Endodermal cell (in vitro differentiated cells): ENCODE measurements around the gene SETD1B. TPM values are rescaled to one million over a fixed set of nuclear protein-coding genes. Genes with fewer than 3 reads are reported as not detected.

Experiments
- DNase-seq: peaks from one replicate; pipeline ENCODE4 v3.0.0-alpha.2; 2017
- H3K27ac ChIP-seq: 2 replicates; pipeline ENCODE4 v1.5.1; 2013; ENCODE audit warnings: mild to moderate bottlenecking, low read depth, low read length, moderate library complexity
- H3K27me3 ChIP-seq: 2 replicates; pipeline ENCODE4 v1.6.1; 2013; ENCODE audit warnings: mild to moderate bottlenecking, low read length, moderate library complexity; ENCODE audit not compliant: insufficient read depth, control insufficient read depth, poor library complexity, severe bottlenecking
- H3K36me3 ChIP-seq: 2 replicates; pipeline ENCODE4 v1.7.0; 2013; ENCODE audit warnings: mild to moderate bottlenecking, low read length, moderate library complexity; ENCODE audit not compliant: control insufficient read depth, insufficient read depth
- H3K4me1 ChIP-seq: one replicate; pipeline ENCODE4 v1.7.0; 2013; ENCODE audit warnings: low read length; ENCODE audit not compliant: control insufficient read depth, insufficient read depth
- H3K4me3 ChIP-seq: 2 replicates; pipeline ENCODE4 v1.5.1; 2013; ENCODE audit warnings: mild to moderate bottlenecking, low read length, moderate library complexity
- H3K9ac ChIP-seq: 2 replicates; pipeline ENCODE4 v1.6.1; 2013; ENCODE audit warnings: mild to moderate bottlenecking, low read length, moderate library complexity; ENCODE audit not compliant: poor library complexity, severe bottlenecking; ENCODE audit errors: extremely low read depth
- H3K9me3 ChIP-seq: 2 replicates; pipeline ENCODE4 v1.6.1; 2013; ENCODE audit warnings: mild to moderate bottlenecking, low read length, moderate library complexity; ENCODE audit not compliant: control insufficient read depth
- H3K27ac Mint-ChIP-seq: 2 replicates; pipeline ENCODE4 v1.8.0; 2020; ENCODE audit warnings: mixed read lengths
- H3K27me3 Mint-ChIP-seq: 2 replicates; pipeline ENCODE4 v1.8.0; 2021; ENCODE audit warnings: mild to moderate bottlenecking, mixed read lengths; ENCODE audit not compliant: insufficient read depth
- H3K36me3 Mint-ChIP-seq: 2 replicates; pipeline ENCODE4 v1.8.0; 2020; ENCODE audit warnings: low read depth, mixed read lengths
- H3K4me1 Mint-ChIP-seq: 2 replicates; pipeline ENCODE4 v1.8.0; 2020; ENCODE audit warnings: mixed read lengths
- H3K4me3 Mint-ChIP-seq: 2 replicates; pipeline ENCODE4 v1.8.0; 2020; ENCODE audit warnings: mild to moderate bottlenecking, moderate library complexity, mixed read lengths
- H3K9me3 Mint-ChIP-seq: 2 replicates; pipeline ENCODE4 v1.8.0; 2020; ENCODE audit warnings: mild to moderate bottlenecking, mixed read lengths
- WGBS, 2 experiments: methylation state at CpG; one replicate each; pipeline versions ENCODE4 v1.1.5 to v1.1.7; 2013; ENCODE audit warnings: missing lambda C conversion rate in 2 of 2, mixed read lengths in 1 of 2; ENCODE audit not compliant: insufficient coverage in 1 of 2, insufficient read length in 1 of 2; 5-methylcytosine and 5-hydroxymethylcytosine counted together
- total RNA-seq, 2 donors: library from RNA; stranded (reverse); fragmentation: NEBNext Ultra II Directional in 1 of 2; extraction: Animal tissue kit (Norgen Biotek cat#: 25700) in 1 of 2; gene quantifications; 2 replicates in 1 of 2; 3 replicates in 1 of 2; pipeline ENCODE4 v1.2.1, GENCODE V29; 2021
- TF ChIP-seq, protein P1 (sequence below): fragments of 200-600 bp; sonication (generic); conservative IDR thresholded peaks from 2 replicates; pipeline ENCODE4 v1.5.0; 2021; ENCODE audit warnings: antibody characterized with exemption, mild to moderate bottlenecking

SETD1B gene
- total RNA-seq, 2 donors from 2014 or later = 30.7 to 32.6 TPM

DNA sequence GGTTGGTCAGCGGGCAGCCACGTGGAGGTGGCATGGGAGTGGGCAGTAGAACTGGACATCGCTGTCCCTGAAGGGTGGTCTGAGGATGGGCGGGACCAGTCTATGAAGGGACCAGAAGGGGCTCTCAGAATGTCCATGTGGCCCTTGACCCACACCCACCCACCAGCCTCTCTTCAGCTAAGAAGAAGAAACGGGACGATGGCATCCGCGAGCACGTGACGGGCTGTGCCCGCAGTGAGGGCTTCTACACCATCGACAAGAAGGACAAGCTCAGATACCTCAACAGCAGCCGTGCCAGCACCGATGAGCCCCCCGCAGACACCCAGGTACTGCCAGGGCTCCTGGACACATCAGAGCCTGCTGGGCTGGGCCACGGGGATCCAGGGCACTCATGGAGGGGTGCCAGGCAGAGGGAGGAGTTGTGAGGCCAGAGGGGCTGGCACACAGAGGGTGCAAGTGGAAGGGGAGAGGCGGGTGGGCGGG is 21.3 kb downstream of the SETD1B start:
- H3K9ac ChIP-seq = no peak overlapping the region
- no peaks in the 10 kb centered on the region for H3K4me1 Mint-ChIP-seq

DNA sequence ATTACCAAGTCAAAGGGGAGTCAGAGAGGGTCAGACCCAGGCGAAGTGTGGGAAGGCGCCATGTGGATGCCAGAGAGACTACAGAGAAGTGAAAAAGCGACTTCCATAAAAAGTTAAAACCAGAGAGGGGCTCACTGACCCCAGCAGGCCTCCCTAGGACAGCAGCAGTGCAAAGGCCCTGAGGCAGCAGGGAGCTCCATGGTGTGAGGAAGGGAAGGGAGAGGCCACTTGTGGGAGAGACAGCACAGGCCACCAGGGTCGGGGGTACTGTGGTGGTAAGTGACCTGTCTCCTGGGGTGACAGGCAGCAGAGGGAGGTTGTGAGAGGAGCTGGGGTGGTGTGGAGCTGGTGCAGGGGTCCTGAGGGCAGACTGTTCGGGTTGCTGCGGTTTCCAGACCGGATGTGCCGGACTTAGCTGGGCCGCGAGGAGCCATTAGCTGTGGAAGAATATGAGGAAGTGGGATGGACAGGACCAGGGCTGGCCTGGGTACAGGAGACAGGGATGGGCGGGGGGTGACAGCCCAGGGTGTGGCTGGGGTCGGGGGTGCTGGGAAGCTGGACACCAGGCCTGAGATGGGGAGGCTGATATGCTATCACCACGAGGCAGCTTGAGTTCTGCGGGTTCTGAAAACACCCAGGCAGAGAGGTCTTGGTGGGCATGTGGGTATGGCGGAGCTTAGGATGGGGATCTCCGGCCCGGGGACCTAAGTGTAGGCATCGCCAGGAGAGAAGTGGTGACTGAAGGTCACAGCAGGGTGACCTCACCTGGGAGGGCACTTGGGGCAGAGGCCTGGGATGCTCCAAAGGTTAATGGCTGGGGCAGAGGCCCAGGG is 22.7 kb downstream of the SETD1B start:
- peaks cover 72% of the 10 kb centered on the region for H3K36me3 Mint-ChIP-seq
- WGBS, 2 experiments = 85 to 87% methylated on average over 14 to 18 of the region's 18 CpGs

More for the DNA sequence above, 21.3 kb downstream of the SETD1B start:
- H3K9me3 ChIP-seq = no peaks in the 10 kb centered on the region
- no peak for DNase-seq
- H3K9me3 Mint-ChIP-seq = no peaks in the 10 kb centered on the region
- no peak overlapping the region for H3K27ac ChIP-seq
- no peaks in the 10 kb centered on the region for H3K27me3 ChIP-seq
- 92 to 95% methylated on average over 7 to 17 of the region's 18 CpGs for WGBS, 2 experiments
- H3K27me3 Mint-ChIP-seq = peaks cover 1% of the 10 kb centered on the region
- no peaks in the 10 kb centered on the region for H3K4me1 ChIP-seq
- H3K27ac Mint-ChIP-seq = no peak overlapping the region
- H3K36me3 Mint-ChIP-seq = peaks cover 71% of the 10 kb centered on the region
- peaks cover 85% of the 10 kb centered on the region for H3K36me3 ChIP-seq
- TF ChIP-seq, protein P1, sequence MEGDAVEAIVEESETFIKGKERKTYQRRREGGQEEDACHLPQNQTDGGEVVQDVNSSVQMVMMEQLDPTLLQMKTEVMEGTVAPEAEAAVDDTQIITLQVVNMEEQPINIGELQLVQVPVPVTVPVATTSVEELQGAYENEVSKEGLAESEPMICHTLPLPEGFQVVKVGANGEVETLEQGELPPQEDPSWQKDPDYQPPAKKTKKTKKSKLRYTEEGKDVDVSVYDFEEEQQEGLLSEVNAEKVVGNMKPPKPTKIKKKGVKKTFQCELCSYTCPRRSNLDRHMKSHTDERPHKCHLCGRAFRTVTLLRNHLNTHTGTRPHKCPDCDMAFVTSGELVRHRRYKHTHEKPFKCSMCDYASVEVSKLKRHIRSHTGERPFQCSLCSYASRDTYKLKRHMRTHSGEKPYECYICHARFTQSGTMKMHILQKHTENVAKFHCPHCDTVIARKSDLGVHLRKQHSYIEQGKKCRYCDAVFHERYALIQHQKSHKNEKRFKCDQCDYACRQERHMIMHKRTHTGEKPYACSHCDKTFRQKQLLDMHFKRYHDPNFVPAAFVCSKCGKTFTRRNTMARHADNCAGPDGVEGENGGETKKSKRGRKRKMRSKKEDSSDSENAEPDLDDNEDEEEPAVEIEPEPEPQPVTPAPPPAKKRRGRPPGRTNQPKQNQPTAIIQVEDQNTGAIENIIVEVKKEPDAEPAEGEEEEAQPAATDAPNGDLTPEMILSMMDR = no peak
- H3K4me3 ChIP-seq = no peak overlapping the region
- H3K4me3 Mint-ChIP-seq = no peak overlapping the region

DNA sequence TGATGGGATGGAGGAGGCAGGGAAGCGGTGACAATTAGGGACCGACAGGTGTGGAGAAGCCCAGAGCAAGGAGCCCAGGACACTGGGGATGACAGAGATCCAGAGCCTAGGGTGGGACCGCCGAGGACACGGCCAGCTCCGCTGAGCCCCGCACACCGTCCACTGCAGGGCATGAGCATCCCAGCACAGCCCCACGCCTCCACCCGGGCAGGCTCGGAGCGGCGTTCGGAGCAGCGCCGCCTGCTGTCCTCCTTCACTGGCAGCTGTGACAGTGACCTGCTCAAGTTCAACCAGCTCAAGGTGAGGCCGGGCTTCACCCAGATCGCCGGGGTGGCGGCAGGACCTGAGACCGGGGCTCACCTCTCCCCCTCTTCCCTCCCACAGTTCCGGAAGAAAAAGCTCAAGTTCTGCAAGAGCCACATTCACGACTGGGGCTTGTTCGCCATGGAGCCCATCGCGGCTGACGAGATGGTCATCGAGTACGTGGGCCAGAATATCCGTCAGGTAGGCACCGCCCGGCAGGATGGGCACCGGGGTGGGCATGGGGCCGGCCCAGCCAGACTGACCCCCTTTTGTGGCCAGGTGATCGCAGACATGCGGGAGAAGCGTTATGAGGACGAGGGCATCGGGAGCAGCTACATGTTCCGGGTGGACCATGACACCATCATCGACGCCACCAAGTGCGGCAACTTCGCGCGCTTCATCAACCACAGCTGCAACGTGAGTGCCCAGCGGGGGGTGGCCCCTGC is 23.7 kb downstream of the SETD1B start:
- Histone ChIP-seq H3K9ac (no peak overlapping the region), H3K4me3 (no peak overlapping the region), H3K27ac (no peak overlapping the region), H3K4me1 (no peaks in the 10 kb centered on the region), H3K9me3 (no peaks in the 10 kb centered on the region), H3K27me3 (no peaks in the 10 kb centered on the region), H3K36me3 (peaks cover 79% of the 10 kb centered on the region)
- Mint-ChIP-seq H3K27me3 (peaks cover 1% of the 10 kb centered on the region), H3K4me3 (no peak overlapping the region), H3K36me3 (peaks cover 76% of the 10 kb centered on the region), H3K27ac (no peak overlapping the region), H3K4me1 (no peaks in the 10 kb centered on the region), H3K9me3 (no peaks in the 10 kb centered on the region)
- WGBS, 2 experiments = 95 to 96% methylated on average over 42 to 48 of the region's 48 CpGs
- DNase-seq = peak; percentile 81
- TF ChIP-seq, protein P1 = peak; percentile 27

More for the DNA sequence above, 22.7 kb downstream of the SETD1B start:
- Histone ChIP-seq H3K4me3 (no peak overlapping the region), H3K27ac (no peak overlapping the region), H3K27me3 (no peaks in the 10 kb centered on the region), H3K9me3 (no peaks in the 10 kb centered on the region), H3K9ac (no peak overlapping the region), H3K36me3 (peaks cover 82% of the 10 kb centered on the region), H3K4me1 (no peaks in the 10 kb centered on the region)
- H3K27me3 Mint-ChIP-seq = peaks cover 1% of the 10 kb centered on the region
- no peaks in the 10 kb centered on the region for H3K9me3 Mint-ChIP-seq
- H3K27ac Mint-ChIP-seq = no peak overlapping the region
- no peak overlapping the region for H3K4me3 Mint-ChIP-seq
- no peak for DNase-seq
- TF ChIP-seq, protein P1 = no peak
- no peaks in the 10 kb centered on the region for H3K4me1 Mint-ChIP-seq
